ENCODE measurements around the gene LYL1. TPM values are rescaled to one million over a fixed set of nuclear protein-coding genes. Genes with fewer than 3 reads are reported as not detected.

LYL1 gene
- total and polyA plus RNA-seq, 2 donors (not counting 3 experiments of a cell fraction or from before 2014, with no cell fraction given), result 74.4 to 87.3 TPM

DNA sequence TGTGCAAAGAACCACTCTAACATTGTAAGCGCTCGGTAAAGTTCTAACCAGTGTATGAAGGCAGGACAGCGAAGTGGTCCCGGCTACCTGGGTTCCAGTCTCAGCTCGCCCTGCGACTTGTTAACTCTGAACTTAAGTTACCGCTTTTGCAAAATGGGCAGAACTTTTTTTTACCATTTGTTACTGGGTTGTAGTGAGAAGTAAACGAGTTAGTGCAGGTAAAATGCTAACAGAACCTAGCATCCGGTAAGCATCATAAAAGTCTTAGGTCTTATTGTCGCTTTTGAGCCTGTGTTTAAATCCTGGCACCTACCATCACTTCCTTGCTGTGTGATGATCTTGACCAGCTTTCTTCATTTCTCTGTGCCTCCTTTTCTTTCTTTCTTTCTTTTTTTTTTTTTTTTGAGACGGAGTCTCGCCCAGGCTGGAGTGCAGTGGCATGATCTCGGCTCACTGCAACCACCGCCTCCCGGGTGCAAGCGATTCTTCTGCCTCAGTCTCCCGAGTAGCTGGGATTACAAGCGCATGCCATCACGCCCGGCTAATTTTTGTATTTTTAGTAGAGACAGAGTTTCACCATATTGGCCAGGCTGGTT is 14.6 kb upstream of the LYL1 start:
- peak overlapping the region; percentile 48 for H2AFZ ChIP-seq (ENCODE audit: low read depth, low read length)
- TF ChIP-seq FOS (IDR thresholded peaks at IDR 0.05; ENCODE audit: borderline replicate concordance, insufficient read depth, low read length), result no peak
- no peak for TF ChIP-seq MYC (IDR thresholded peaks at IDR 0.05; ENCODE audit: low read depth, low read length)
- TF ChIP-seq POLR2AphosphoS5 (IDR thresholded peaks at IDR 0.05; ENCODE audit: insufficient read depth, low read depth, low read length), result no peak
- no peak for TF ChIP-seq EZH2 (IDR thresholded peaks at IDR 0.05; ENCODE audit: borderline replicate concordance, low read depth, low read length, severe bottlenecking)
- no peak for TF ChIP-seq JUN (IDR thresholded peaks at IDR 0.05; ENCODE audit: borderline replicate concordance, insufficient read depth, insufficient read length, low read depth)
- TF ChIP-seq, protein P1, sequence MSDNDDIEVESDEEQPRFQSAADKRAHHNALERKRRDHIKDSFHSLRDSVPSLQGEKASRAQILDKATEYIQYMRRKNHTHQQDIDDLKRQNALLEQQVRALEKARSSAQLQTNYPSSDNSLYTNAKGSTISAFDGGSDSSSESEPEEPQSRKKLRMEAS (IDR thresholded peaks at IDR 0.05; ENCODE audit: insufficient read depth, insufficient read length), result no peak
- TF ChIP-seq GATA2 (IDR thresholded peaks at IDR 0.05; ENCODE audit: insufficient read depth, insufficient read length, low read depth, low read length), result no peak
- TF ChIP-seq POLR2A (IDR thresholded peaks at IDR 0.05; ENCODE audit: low read depth, low read length), result no peak
- TF ChIP-seq, protein P2, sequence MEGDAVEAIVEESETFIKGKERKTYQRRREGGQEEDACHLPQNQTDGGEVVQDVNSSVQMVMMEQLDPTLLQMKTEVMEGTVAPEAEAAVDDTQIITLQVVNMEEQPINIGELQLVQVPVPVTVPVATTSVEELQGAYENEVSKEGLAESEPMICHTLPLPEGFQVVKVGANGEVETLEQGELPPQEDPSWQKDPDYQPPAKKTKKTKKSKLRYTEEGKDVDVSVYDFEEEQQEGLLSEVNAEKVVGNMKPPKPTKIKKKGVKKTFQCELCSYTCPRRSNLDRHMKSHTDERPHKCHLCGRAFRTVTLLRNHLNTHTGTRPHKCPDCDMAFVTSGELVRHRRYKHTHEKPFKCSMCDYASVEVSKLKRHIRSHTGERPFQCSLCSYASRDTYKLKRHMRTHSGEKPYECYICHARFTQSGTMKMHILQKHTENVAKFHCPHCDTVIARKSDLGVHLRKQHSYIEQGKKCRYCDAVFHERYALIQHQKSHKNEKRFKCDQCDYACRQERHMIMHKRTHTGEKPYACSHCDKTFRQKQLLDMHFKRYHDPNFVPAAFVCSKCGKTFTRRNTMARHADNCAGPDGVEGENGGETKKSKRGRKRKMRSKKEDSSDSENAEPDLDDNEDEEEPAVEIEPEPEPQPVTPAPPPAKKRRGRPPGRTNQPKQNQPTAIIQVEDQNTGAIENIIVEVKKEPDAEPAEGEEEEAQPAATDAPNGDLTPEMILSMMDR (IDR thresholded peaks at IDR 0.05; ENCODE audit: extremely low read depth in 1 of 2, insufficient read depth in 1 of 2, low read depth in 1 of 2, low read length in 2 of 2), result no peak
- peak overlapping the region; percentile 14 for H3K27ac ChIP-seq (ENCODE audit: insufficient read depth, low read depth, low read length)
- H3K36me3 ChIP-seq (ENCODE audit: control insufficient read depth in 2 of 2, extremely low read depth in 1 of 2, insufficient read depth in 2 of 2, low read length in 2 of 2), result peaks cover 0 to 10% of the 10 kb centered on the region in 2 experiments
- FAIRE-seq (no peak), DNase-seq (ENCODE audit: low read depth, low spot score) (no peak)
- dilution Hi-C loops (cut with MboI; ENCODE audit: extremely low pct_ligation_motif_present, low sequenced_read_pairs), result no loop called here
- intact Hi-C loops (cut with micrococcal nuclease), result no loop called here
- peak overlapping the region; percentile 30 for H3K9ac ChIP-seq (replicated peaks; ENCODE audit: extremely low read depth, insufficient read depth, low read length)
- CTCF ChIA-PET, result interaction anchor here (0.8 to 4.3 kb wide), 9 partner anchors 13 to 152 kb away, joined by 3 to 24 read pairs (median 5); partner anchors contain the start of genes IER2 and STX10
- POLR2A ChIA-PET, result interaction anchor here (0.9 to 1.2 kb wide), 3 partner anchors 14 to 35 kb away, joined by 3 to 7 read pairs (median 3); partner anchors contain the start of genes IER2 and STX10
- no TSS peak for BruUV-seq (replicated peaks)
- no peaks in the 10 kb centered on the region for H4K20me1 ChIP-seq (replicated peaks; ENCODE audit: control insufficient read depth, extremely low read depth, insufficient read depth, low read length)
- peaks cover 55% of the 10 kb centered on the region for H3K79me2 ChIP-seq (ENCODE audit: control insufficient read depth, insufficient read depth, low read length)
- H3K4me3 ChIP-seq (replicated peaks in 1 of 3; ENCODE audit: insufficient read depth in 1 of 3, low read depth in 1 of 3, low read length in 3 of 3), result peak overlapping the region; percentile 64 to 82 (median 78)
- H3K4me2 ChIP-seq (ENCODE audit: insufficient read depth, low read length), result peak overlapping the region; percentile 90
- no peaks in the 10 kb centered on the region for H3K9me3 ChIP-seq (replicated peaks; ENCODE audit: control insufficient read depth, insufficient read depth, low read length)
- peaks cover 13% of the 10 kb centered on the region for H3K4me1 ChIP-seq (ENCODE audit: control insufficient read depth, extremely low read depth, insufficient read depth, low read length)
- H3K27me3 ChIP-seq (ENCODE audit: control insufficient read depth in 2 of 2, insufficient read depth in 2 of 2, low read length in 2 of 2), result no peaks in the 10 kb centered on the region
- H3K9me1 ChIP-seq (replicated peaks; ENCODE audit: control insufficient read depth, extremely low read depth, insufficient read depth, low read length), result no peaks in the 10 kb centered on the region

Measured in endothelial cell of umbilical vein (primary cell).